Naive B cell (primary cell): ENCODE measurements around the gene SLC35A4. TPM values are rescaled to one million over a fixed set of nuclear protein-coding genes. Genes with fewer than 3 reads are reported as not detected.

Experiments used
- ATAC-seq, 2 donors: fragments of 150-1000 bp; cut with Tn5 transposase; 2 replicates each; pipeline ENCODE4 v1.10.0; 2021; ENCODE audit warnings: low read depth in 2 of 2, mild to moderate bottlenecking in 2 of 2, moderate library complexity in 2 of 2
- DNase-seq: peaks from one replicate; pipeline ENCODE4 v3.0.0; 2022
- H3K27ac Mint-ChIP-seq, 6 donors: one replicate each; pipeline ENCODE4 v1.8.0; 2020 to 2022; ENCODE audit warnings: mild to moderate bottlenecking in 6 of 6, mixed read lengths in 6 of 6, moderate library complexity in 5 of 6, inconsistent platforms in 2 of 6
- H3K27me3 Mint-ChIP-seq, 3 donors: one replicate each; pipeline ENCODE4 v1.8.0; 2021 to 2022; ENCODE audit warnings: mixed read lengths in 3 of 3, mild to moderate bottlenecking in 1 of 3
- H3K36me3 Mint-ChIP-seq, 2 donors: one replicate each; pipeline ENCODE4 v1.8.0; 2020 to 2022; ENCODE audit warnings: mixed read lengths in 2 of 2, inconsistent platforms in 1 of 2, mild to moderate bottlenecking in 1 of 2
- H3K4me1 Mint-ChIP-seq, 3 donors: one replicate each; pipeline ENCODE4 v1.8.0; 2020 to 2022; ENCODE audit warnings: mixed read lengths in 3 of 3, inconsistent platforms in 1 of 3, mild to moderate bottlenecking in 1 of 3, moderate library complexity in 1 of 3
- H3K4me3 Mint-ChIP-seq, 8 donors: one replicate each; pipeline ENCODE4 v1.8.0; 2020 to 2022; ENCODE audit warnings: mild to moderate bottlenecking in 8 of 8, mixed read lengths in 8 of 8, moderate library complexity in 8 of 8, inconsistent platforms in 2 of 8
- H3K9me3 Mint-ChIP-seq, 7 donors: one replicate each; pipeline ENCODE4 v1.8.0; 2020 to 2022; ENCODE audit warnings: mixed read lengths in 7 of 7, mild to moderate bottlenecking in 5 of 7, inconsistent platforms in 2 of 7, moderate library complexity in 1 of 7
- polyA plus RNA-seq, 6 donors: library from polyadenylated mRNA; unstranded; fragments of 300-500 nt; fragmentation: Illumina TruSeq; gene quantifications; one replicate each; pipeline ENCODE4 v1.2.3, GENCODE V29; 2021; ENCODE audit warnings: low read depth in 6 of 6

The SLC35A4 gene
- polyA plus RNA-seq, 6 donors from 2014 or later, result 66.8 to 107 (median 74.6) TPM

- no peak for ATAC-seq
- peaks cover 0 to 19% of the 10 kb centered on the region in 2 donors for H3K36me3 Mint-ChIP-seq
- peaks cover 0 to 1% (median 0%) of the 10 kb centered on the region in 7 donors for H3K9me3 Mint-ChIP-seq
- H3K27ac Mint-ChIP-seq, result peak overlapping the region; percentile 96 to 99 (median 98)
- no peak for DNase-seq
- H3K4me1 Mint-ChIP-seq, result peaks cover 47 to 79% (median 72%) of the 10 kb centered on the region in 3 donors
- H3K27me3 Mint-ChIP-seq, result no peaks in the 10 kb centered on the region
- peak overlapping the region; percentile 92 to 98 (median 96) for H3K4me3 Mint-ChIP-seq
Measured at GRCh38 chr5:140565024-140565779, 574 bp downstream of the SLC35A4 start.

- H3K27ac Mint-ChIP-seq, result peak overlapping the region in 5 of 6 donors; percentile 36 to 99 (median 98)
- DNase-seq, result no peak
Measured at GRCh38 chr5:140565780-140566095, 1.1 kb downstream of the SLC35A4 start.

GRCh38 chr5:140566665-140567064, 2.0 kb downstream of the SLC35A4 start:
- DNase-seq (no peak), ATAC-seq (no peak)
- H3K9me3 Mint-ChIP-seq, result no peaks in the 10 kb centered on the region
- H3K36me3 Mint-ChIP-seq, result peaks cover 0 to 19% of the 10 kb centered on the region in 2 donors
- H3K4me3 Mint-ChIP-seq, result peak overlapping the region in 3 of 8 donors; percentile 59 to 71 (median 59)
- H3K4me1 Mint-ChIP-seq, result peaks cover 46 to 73% (median 69%) of the 10 kb centered on the region in 3 donors
- H3K27ac Mint-ChIP-seq, result peak overlapping the region in 3 of 6 donors; percentile 68 to 89 (median 81)
- no peaks in the 10 kb centered on the region for H3K27me3 Mint-ChIP-seq

More at GRCh38 chr5:140565780-140566095, 1.1 kb downstream of the SLC35A4 start:
- H3K4me1 Mint-ChIP-seq, result peaks cover 46 to 79% (median 76%) of the 10 kb centered on the region in 3 donors
- peaks cover 0 to 1% (median 0%) of the 10 kb centered on the region in 7 donors for H3K9me3 Mint-ChIP-seq
- peak overlapping the region in 7 of 8 donors; percentile 92 to 98 (median 95) for H3K4me3 Mint-ChIP-seq
- no peaks in the 10 kb centered on the region for H3K27me3 Mint-ChIP-seq
- no peak for ATAC-seq
- peaks cover 0 to 19% of the 10 kb centered on the region in 2 donors for H3K36me3 Mint-ChIP-seq

- Mint-ChIP-seq H3K4me1 (peaks cover 46 to 72% (median 68%) of the 10 kb centered on the region in 3 donors), H3K36me3 (peaks cover 0 to 19% of the 10 kb centered on the region in 2 donors), H3K27ac (peak overlapping the region in 5 of 6 donors; percentile 20 to 89 (median 68)), H3K9me3 (no peaks in the 10 kb centered on the region), H3K4me3 (peak overlapping the region in 4 of 8 donors; percentile 1 to 71 (median 44)), H3K27me3 (no peaks in the 10 kb centered on the region)
- no peak for ATAC-seq
- DNase-seq, result no peak
Measured at GRCh38 chr5:140567136-140567818, 2.6 kb downstream of the SLC35A4 start.

GRCh38 chr5:140567871-140568270, 3.2 kb downstream of the SLC35A4 start:
- Mint-ChIP-seq H3K27ac (peak overlapping the region in 4 of 6 donors; percentile 20 to 89 (median 76)), H3K4me3 (peak overlapping the region in 4 of 8 donors; percentile 6 to 39 (median 22)), H3K36me3 (peaks cover 0 to 19% of the 10 kb centered on the region in 2 donors), H3K4me1 (peaks cover 42 to 66% (median 63%) of the 10 kb centered on the region in 3 donors), H3K9me3 (no peaks in the 10 kb centered on the region), H3K27me3 (no peaks in the 10 kb centered on the region)
- ATAC-seq (no peak), DNase-seq (no peak)

GRCh38 chr5:140568443-140569063, 3.9 kb downstream of the SLC35A4 start:
- Mint-ChIP-seq H3K4me1 (peaks cover 47 to 59% (median 58%) of the 10 kb centered on the region in 3 donors), H3K9me3 (no peaks in the 10 kb centered on the region)

GRCh38 chr5:140569197-140569596, 4.6 kb downstream of the SLC35A4 start:
- ATAC-seq (no peak), DNase-seq (no peak)
- no peaks in the 10 kb centered on the region for H3K27me3 Mint-ChIP-seq
- H3K4me1 Mint-ChIP-seq, result peaks cover 47 to 53% (median 52%) of the 10 kb centered on the region in 3 donors
- H3K4me3 Mint-ChIP-seq, result peak overlapping the region in 7 of 8 donors; percentile 44 to 83 (median 80)
- peak overlapping the region; percentile 89 to 99 (median 96) for H3K27ac Mint-ChIP-seq
- peaks cover 5 to 19% of the 10 kb centered on the region in 2 donors for H3K36me3 Mint-ChIP-seq
- H3K9me3 Mint-ChIP-seq, result no peaks in the 10 kb centered on the region

More at GRCh38 chr5:140568443-140569063, 3.9 kb downstream of the SLC35A4 start:
- peaks cover 5 to 19% of the 10 kb centered on the region in 2 donors for H3K36me3 Mint-ChIP-seq
- ATAC-seq (no peak), DNase-seq (no peak)
- peak overlapping the region in 5 of 8 donors; percentile 38 to 81 (median 56) for H3K4me3 Mint-ChIP-seq
- H3K27me3 Mint-ChIP-seq, result no peaks in the 10 kb centered on the region
- peak overlapping the region; percentile 89 to 99 (median 96) for H3K27ac Mint-ChIP-seq

- DNase-seq, result no peak
- peaks cover 5 to 19% of the 10 kb centered on the region in 2 donors for H3K36me3 Mint-ChIP-seq
- H3K9me3 Mint-ChIP-seq, result no peaks in the 10 kb centered on the region
- H3K4me1 Mint-ChIP-seq, result peaks cover 40 to 45% (median 43%) of the 10 kb centered on the region in 3 donors
- no peaks in the 10 kb centered on the region for H3K27me3 Mint-ChIP-seq
- H3K4me3 Mint-ChIP-seq, result peak overlapping the region in 2 of 8 donors; percentile 30 to 44
- no peak for ATAC-seq
- H3K27ac Mint-ChIP-seq, result peak overlapping the region in 5 of 6 donors; percentile 89 to 97 (median 94)
Measured at GRCh38 chr5:140570058-140570457, 5.4 kb downstream of the SLC35A4 start.

GRCh38 chr5:140570488-140570887, 5.9 kb downstream of the SLC35A4 start:
- peak overlapping the region in 2 of 8 donors; percentile 30 to 44 for H3K4me3 Mint-ChIP-seq
- peak overlapping the region in 3 of 6 donors; percentile 89 to 94 (median 90) for H3K27ac Mint-ChIP-seq
- ATAC-seq, result no peak
- no peak for DNase-seq
- no peaks in the 10 kb centered on the region for H3K27me3 Mint-ChIP-seq
- H3K9me3 Mint-ChIP-seq, result no peaks in the 10 kb centered on the region
- H3K36me3 Mint-ChIP-seq, result peaks cover 5 to 19% of the 10 kb centered on the region in 2 donors
- peaks cover 36 to 40% (median 39%) of the 10 kb centered on the region in 3 donors for H3K4me1 Mint-ChIP-seq

- Mint-ChIP-seq H3K9me3 (no peaks in the 10 kb centered on the region), H3K27ac (peak overlapping the region in 1 of 6 donors; percentile 89), H3K4me1 (peaks cover 31 to 39% (median 34%) of the 10 kb centered on the region in 3 donors), H3K36me3 (peaks cover 5 to 19% of the 10 kb centered on the region in 2 donors), H3K27me3 (no peaks in the 10 kb centered on the region), H3K4me3 (no peak overlapping the region)
- ATAC-seq (no peak), DNase-seq (no peak)
Measured at GRCh38 chr5:140571105-140571504, 6.5 kb downstream of the SLC35A4 start.

- Mint-ChIP-seq H3K9me3 (no peaks in the 10 kb centered on the region), H3K4me1 (peaks cover 11 to 21% (median 18%) of the 10 kb centered on the region in 3 donors), H3K4me3 (no peak overlapping the region), H3K27ac (peak overlapping the region in 1 of 6 donors; percentile 63), H3K27me3 (no peaks in the 10 kb centered on the region), H3K36me3 (peaks cover 0 to 5% of the 10 kb centered on the region in 2 donors)
- ATAC-seq, result no peak
- no peak for DNase-seq
Measured at GRCh38 chr5:140573683-140574082, 9.1 kb downstream of the SLC35A4 start.

- ATAC-seq (no peak), DNase-seq (no peak)
- Mint-ChIP-seq H3K27ac (no peak overlapping the region), H3K4me1 (peaks cover 10 to 17% (median 14%) of the 10 kb centered on the region in 3 donors), H3K9me3 (no peaks in the 10 kb centered on the region), H3K36me3 (peaks cover 0 to 5% of the 10 kb centered on the region in 2 donors), H3K4me3 (no peak overlapping the region), H3K27me3 (no peaks in the 10 kb centered on the region)
Measured at GRCh38 chr5:140574165-140574564, 9.5 kb downstream of the SLC35A4 start.

GRCh38 chr5:140575309-140575708, 10.7 kb downstream of the SLC35A4 start:
- no peak overlapping the region for H3K4me3 Mint-ChIP-seq
- DNase-seq (no peak), ATAC-seq (no peak)
- peaks cover 0 to 5% of the 10 kb centered on the region in 2 donors for H3K36me3 Mint-ChIP-seq
- H3K27ac Mint-ChIP-seq, result no peak overlapping the region
- peaks cover 2 to 6% (median 5%) of the 10 kb centered on the region in 3 donors for H3K4me1 Mint-ChIP-seq
- no peaks in the 10 kb centered on the region for H3K9me3 Mint-ChIP-seq
- H3K27me3 Mint-ChIP-seq, result no peaks in the 10 kb centered on the region
